ENCODE results near the gene PCDH15. TPM values are rescaled to one million over a fixed set of nuclear protein-coding genes. Genes with fewer than 3 reads are reported as not detected.
"Not testable (repeated sequence)": the region's sequence is repeated elsewhere in the genome, so short reads cannot be mapped to it uniquely, and the experiment has no call there.

PCDH15 gene
- total RNA-seq, 4 donors from 2014 or later, result not detected

- Histone ChIP-seq H3K36me3 (no peaks in the 10 kb centered on the region), H3K27me3 (no peaks in the 10 kb centered on the region), H3K4me1 (no peaks in the 10 kb centered on the region), H3K9me3 (no peaks in the 10 kb centered on the region), H3K4me3 (no peak overlapping the region), H3K27ac (no peak overlapping the region)
- TF ChIP-seq POLR2A (IDR thresholded peaks at IDR 0.05) (no peak), CTCF (IDR thresholded peaks at IDR 0.05) (no peak)
- DNase-seq, result no peak
Measured at GRCh38 chr10:54554028-54554427, 247.0 kb downstream of the PCDH15 start.

GRCh38 chr10:54550016-54550415, 251.0 kb downstream of the PCDH15 start:
- H3K9me3 ChIP-seq, result no peaks in the 10 kb centered on the region
- no peak overlapping the region for H3K4me3 ChIP-seq
- no peak for TF ChIP-seq CTCF (IDR thresholded peaks at IDR 0.05)
- no peak for TF ChIP-seq POLR2A (IDR thresholded peaks at IDR 0.05)
- H3K4me1 ChIP-seq, result no peaks in the 10 kb centered on the region
- no peaks in the 10 kb centered on the region for H3K36me3 ChIP-seq
- no peak overlapping the region for H3K27ac ChIP-seq
- DNase-seq, result no peak
- H3K27me3 ChIP-seq, result no peaks in the 10 kb centered on the region

- Histone ChIP-seq H3K9me3 (no peaks in the 10 kb centered on the region), H3K27ac (no peak overlapping the region), H3K27me3 (no peaks in the 10 kb centered on the region), H3K36me3 (no peaks in the 10 kb centered on the region), H3K4me3 (no peak overlapping the region), H3K4me1 (no peaks in the 10 kb centered on the region)
- DNase-seq, result no peak
- TF ChIP-seq CTCF (IDR thresholded peaks at IDR 0.05), result no peak
- TF ChIP-seq POLR2A (IDR thresholded peaks at IDR 0.05), result no peak
Measured at GRCh38 chr10:54531296-54531695, 269.7 kb downstream of the PCDH15 start.

- Histone ChIP-seq H3K4me3 (no peak overlapping the region), H3K27ac (no peak overlapping the region), H3K4me1 (no peaks in the 10 kb centered on the region), H3K27me3 (no peaks in the 10 kb centered on the region), H3K36me3 (no peaks in the 10 kb centered on the region), H3K9me3 (no peaks in the 10 kb centered on the region)
- DNase-seq, result no peak
- TF ChIP-seq POLR2A (IDR thresholded peaks at IDR 0.05) (no peak), CTCF (IDR thresholded peaks at IDR 0.05) (no peak)
Measured at GRCh38 chr10:54530299-54530698, 270.7 kb downstream of the PCDH15 start.

GRCh38 chr10:54525816-54526215, 275.2 kb downstream of the PCDH15 start:
- Histone ChIP-seq H3K9me3 (no peaks in the 10 kb centered on the region), H3K36me3 (no peaks in the 10 kb centered on the region), H3K4me1 (no peaks in the 10 kb centered on the region), H3K4me3 (no peak overlapping the region), H3K27ac (no peak overlapping the region), H3K27me3 (no peaks in the 10 kb centered on the region)
- TF ChIP-seq POLR2A (IDR thresholded peaks at IDR 0.05) (no peak), CTCF (IDR thresholded peaks at IDR 0.05) (no peak)
- DNase-seq, result no peak

GRCh38 chr10:54515244-54515643, 285.8 kb downstream of the PCDH15 start:
- not testable (repeated sequence) for H3K4me3 ChIP-seq, DNase-seq, H3K27ac ChIP-seq, H3K9me3 ChIP-seq, H3K36me3 ChIP-seq, H3K4me1 ChIP-seq, H3K27me3 ChIP-seq
